ENCODE results near the gene CORO1C.
"Not testable (repeated sequence)": the region's sequence is repeated elsewhere in the genome, so short reads cannot be mapped to it uniquely, and the experiment has no call there.

Gene CORO1C

DNA sequence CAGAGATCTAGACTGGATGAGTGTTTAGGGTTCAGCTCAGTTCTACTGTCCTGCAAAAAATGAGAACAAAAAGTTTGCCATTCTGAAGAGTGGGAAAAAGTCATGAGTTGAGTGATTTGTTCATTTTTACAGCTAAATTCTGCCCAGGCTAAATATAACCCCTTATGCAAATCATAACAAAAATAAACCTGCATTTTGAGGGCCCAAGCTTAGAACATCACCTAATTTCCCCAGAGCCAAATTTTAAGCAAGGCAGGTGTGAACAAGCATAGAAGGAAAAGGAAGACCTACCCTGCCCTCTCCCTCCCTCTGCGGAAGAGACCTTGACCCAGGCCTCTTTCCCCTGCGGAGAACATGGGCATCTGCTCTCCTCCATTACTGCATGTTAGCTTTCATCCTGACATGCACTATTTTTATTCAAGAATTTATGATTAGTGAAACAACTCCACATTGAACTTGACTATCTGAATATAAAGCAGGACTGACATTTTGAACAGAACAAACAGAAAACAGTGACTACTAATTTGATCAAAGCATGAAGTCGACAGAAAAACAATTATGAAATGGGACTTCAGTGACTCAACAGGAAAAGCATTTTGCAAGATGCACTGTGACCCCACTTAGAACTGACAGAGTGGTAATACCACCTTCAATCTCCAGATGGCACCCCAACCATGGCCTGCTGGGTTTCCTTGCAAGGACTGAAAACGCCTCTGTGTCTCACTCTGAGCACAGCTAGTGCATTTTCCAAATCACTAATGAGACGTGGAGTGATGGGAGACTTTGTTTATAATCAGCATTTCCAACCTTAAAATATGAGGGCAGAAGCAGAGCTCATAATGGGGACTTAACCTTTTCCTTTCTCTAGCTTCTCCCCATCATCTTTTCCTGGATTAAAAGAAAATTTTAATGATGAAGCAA is 66.7 kb downstream of the CORO1C start:
- H3K36me3 ChIP-seq (ENCODE audit: control insufficient read depth, insufficient read depth, low read length): no peaks in the 10 kb centered on the region

DNA sequence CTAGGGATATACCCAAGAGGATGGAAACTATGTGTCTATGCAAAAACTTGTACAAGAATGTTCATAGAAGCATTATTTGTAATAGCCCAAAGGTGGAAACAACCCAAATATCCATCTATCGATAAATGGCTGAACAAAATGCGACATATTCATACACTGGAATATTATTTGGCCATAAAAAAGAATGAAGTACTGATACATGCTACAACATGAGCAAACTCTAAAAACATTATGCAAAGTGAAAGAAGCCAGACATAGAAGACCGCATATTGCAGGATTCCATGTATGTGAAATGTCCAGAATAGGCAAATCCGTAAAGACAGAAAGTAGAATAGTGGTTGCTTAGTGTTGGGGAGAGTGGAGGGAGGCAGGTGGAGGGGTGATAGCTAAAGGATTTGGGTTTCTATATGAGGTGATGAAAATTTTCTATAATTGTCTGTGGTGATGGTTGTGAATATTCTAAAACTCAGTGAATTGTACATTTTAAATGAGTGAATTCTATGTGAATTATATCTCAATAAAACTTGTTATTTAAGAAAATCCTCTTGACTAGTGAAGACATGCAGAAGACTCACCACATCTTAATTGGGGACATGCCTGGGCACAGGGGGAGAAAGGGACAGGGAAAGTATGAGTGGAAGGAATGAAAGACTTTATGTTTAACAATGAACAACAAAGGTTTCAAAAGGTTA is 67.8 kb downstream of the CORO1C start:
- no peaks in the 10 kb centered on the region for H3K9me3 ChIP-seq (ENCODE audit: control insufficient read depth, low read length)
- no peak overlapping the region for H3K4me3 ChIP-seq (ENCODE audit: insufficient read depth, low read depth, low read length)
- H3K4me1 ChIP-seq (ENCODE audit: control insufficient read depth, insufficient read depth, low read length): peaks cover 15% of the 10 kb centered on the region
- WGBS, 2 experiments: 92 to 95% methylated on average over 2 to 4 of the region's 4 CpGs
- no peaks in the 10 kb centered on the region for H3K36me3 ChIP-seq (ENCODE audit: control insufficient read depth, insufficient read depth, low read length)
- H3K27ac ChIP-seq (ENCODE audit: insufficient read depth, low read depth, low read length, poor library complexity, severe bottlenecking): no peak overlapping the region
- no peaks in the 10 kb centered on the region for H3K27me3 ChIP-seq (ENCODE audit: control insufficient read depth, insufficient read depth, low read length, poor library complexity, severe bottlenecking)

More for the DNA sequence above, 66.7 kb downstream of the CORO1C start:
- Histone ChIP-seq H3K9me3 (ENCODE audit: control insufficient read depth, low read length) (no peaks in the 10 kb centered on the region), H3K27ac (ENCODE audit: insufficient read depth, low read depth, low read length, poor library complexity, severe bottlenecking) (peak overlapping the region; percentile 27), H3K27me3 (ENCODE audit: control insufficient read depth, insufficient read depth, low read length, poor library complexity, severe bottlenecking) (no peaks in the 10 kb centered on the region), H3K4me1 (ENCODE audit: control insufficient read depth, insufficient read depth, low read length) (peaks cover 15% of the 10 kb centered on the region), H3K4me3 (ENCODE audit: insufficient read depth, low read depth, low read length) (no peak overlapping the region)
- WGBS, 2 experiments: 24 to 30% methylated on average over 5 of the region's 5 CpGs

DNA sequence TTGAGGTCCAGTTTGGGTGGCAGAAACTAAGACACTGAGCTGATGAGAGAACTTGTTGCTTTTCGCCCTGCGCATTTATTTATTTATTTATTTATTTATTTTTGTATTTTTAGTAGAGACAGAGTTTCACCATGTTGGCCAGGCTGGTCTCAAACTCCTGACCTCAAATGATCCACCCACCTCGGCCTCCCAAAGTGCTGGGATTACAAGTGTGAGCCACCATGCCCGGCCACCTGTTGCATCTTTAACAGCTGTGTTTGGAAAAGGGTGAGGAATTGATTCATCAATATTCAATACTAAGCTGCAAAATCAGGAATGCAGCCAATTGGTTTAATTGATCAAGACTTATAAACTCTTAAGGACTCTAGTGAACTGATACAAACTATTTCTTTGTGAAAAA is 73.2 kb downstream of the CORO1C start:
- peaks cover 11% of the 10 kb centered on the region for H3K36me3 ChIP-seq (ENCODE audit: control insufficient read depth, insufficient read depth, low read length)
- not testable (repeated sequence) for H3K27me3 ChIP-seq (ENCODE audit: control insufficient read depth, insufficient read depth, low read length, poor library complexity, severe bottlenecking); H3K4me1 ChIP-seq (ENCODE audit: control insufficient read depth, insufficient read depth, low read length); H3K4me3 ChIP-seq (ENCODE audit: insufficient read depth, low read depth, low read length); H3K27ac ChIP-seq (ENCODE audit: insufficient read depth, low read depth, low read length, poor library complexity, severe bottlenecking); H3K9me3 ChIP-seq (ENCODE audit: control insufficient read depth, low read length)
- 92 to 100% methylated on average over 1 to 3 of the region's 4 CpGs for WGBS, 2 experiments

DNA sequence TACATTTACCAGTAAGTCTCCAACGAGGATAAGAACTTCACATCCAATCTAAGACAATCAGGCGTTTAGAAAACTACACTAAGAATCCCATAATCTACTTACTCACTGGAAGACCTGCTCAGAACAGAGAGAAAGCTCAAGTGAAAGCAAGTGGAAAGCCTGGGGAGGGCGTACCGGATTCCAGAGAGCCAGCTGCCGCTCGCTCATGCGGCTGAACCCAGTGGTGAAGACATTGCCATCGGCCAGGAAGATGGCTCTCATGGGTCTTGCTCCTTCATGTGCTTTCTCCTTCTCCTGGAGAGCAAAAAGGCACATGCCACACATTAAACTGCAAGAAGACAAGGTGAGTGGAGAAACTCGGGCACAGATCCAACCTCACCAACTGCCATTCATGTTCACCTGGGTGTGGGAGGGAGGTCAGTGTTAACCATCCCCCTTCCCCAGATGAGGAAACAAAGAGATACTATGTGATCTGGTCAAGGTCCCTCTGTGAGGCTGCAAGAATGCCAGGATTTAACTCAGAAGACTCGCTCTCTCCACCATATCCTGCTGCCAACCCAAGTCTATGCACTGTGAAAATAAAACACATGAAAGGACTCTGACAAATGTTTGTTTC is 74.1 kb downstream of the CORO1C start:
- WGBS, 2 experiments: 90 to 92% methylated on average over 10 of the region's 10 CpGs
- Histone ChIP-seq H3K27me3 (ENCODE audit: control insufficient read depth, insufficient read depth, low read length, poor library complexity, severe bottlenecking) (no peaks in the 10 kb centered on the region), H3K9me3 (ENCODE audit: control insufficient read depth, low read length) (no peaks in the 10 kb centered on the region), H3K36me3 (ENCODE audit: control insufficient read depth, insufficient read depth, low read length) (peaks cover 15% of the 10 kb centered on the region), H3K4me3 (ENCODE audit: insufficient read depth, low read depth, low read length) (no peak overlapping the region), H3K4me1 (ENCODE audit: control insufficient read depth, insufficient read depth, low read length) (no peaks in the 10 kb centered on the region), H3K27ac (ENCODE audit: insufficient read depth, low read depth, low read length, poor library complexity, severe bottlenecking) (peak overlapping the region; percentile 48)

DNA sequence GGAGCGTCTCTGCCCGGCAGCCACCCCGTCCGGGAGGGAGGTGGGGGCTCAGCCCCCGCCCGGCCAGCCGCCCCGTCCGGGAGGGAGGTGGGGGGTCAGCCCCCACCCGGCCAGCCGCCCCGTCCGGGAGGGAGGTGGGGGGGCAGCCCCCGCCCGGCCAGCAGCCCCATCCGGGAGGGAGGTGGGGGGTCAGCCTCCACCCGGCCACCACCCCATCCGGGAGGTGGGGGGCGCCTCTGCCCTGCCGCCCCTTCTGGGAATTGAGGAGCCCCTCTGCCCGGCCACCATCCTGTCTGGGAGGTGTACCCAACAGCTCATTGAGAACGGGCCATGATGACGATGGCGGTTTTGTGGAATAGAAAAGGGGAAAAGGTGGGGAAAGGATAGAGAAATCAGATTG is 75.1 kb downstream of the CORO1C start:
- not testable (repeated sequence) for H3K27ac ChIP-seq (ENCODE audit: insufficient read depth, low read depth, low read length, poor library complexity, severe bottlenecking); H3K27me3 ChIP-seq (ENCODE audit: control insufficient read depth, insufficient read depth, low read length, poor library complexity, severe bottlenecking); H3K4me3 ChIP-seq (ENCODE audit: insufficient read depth, low read depth, low read length); H3K9me3 ChIP-seq (ENCODE audit: control insufficient read depth, low read length); H3K4me1 ChIP-seq (ENCODE audit: control insufficient read depth, insufficient read depth, low read length)
- H3K36me3 ChIP-seq (ENCODE audit: control insufficient read depth, insufficient read depth, low read length): peaks cover 25% of the 10 kb centered on the region
- 93 to 97% methylated on average over 23 to 24 of the region's 24 CpGs for WGBS, 2 experiments

DNA sequence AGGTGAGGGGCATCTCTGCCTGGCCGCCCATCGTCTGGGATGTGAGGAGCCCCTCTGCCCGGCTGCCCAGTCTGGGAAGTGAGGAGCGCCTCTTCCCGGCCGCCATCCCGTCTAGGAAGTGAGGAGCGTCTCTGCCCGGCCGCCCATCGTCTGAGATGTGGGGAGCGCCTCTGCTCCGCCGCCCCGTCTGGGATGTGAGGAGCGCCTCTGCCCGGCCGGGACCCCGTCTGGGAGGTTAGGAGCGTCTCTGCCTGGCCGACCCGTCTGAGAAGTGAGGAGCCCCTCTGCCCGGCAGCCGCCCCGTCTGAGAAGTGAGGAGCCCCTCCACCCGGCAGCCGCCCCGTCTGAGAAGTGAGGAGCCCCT is 75.5 kb downstream of the CORO1C start:
- peaks cover 30% of the 10 kb centered on the region for H3K36me3 ChIP-seq (ENCODE audit: control insufficient read depth, insufficient read depth, low read length)

DNA sequence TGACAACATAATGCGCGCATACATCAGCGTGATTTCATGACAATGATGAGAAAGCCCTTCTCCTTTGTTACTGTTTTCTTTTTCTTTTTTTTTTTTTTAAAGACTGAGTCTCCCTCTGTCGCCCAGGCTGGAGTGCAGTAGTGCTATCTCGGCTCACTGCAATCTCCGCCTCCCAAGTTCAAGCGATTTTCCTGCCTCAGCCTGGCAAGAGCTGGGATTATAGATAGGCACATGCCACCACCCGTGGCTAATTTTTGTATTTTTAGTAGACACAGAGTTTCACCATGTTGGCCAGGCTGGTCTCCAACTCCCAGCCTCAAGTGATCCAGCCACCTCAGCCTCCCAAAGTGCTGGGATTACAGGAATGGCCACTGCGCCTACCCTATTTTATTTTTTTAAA is 76.7 kb downstream of the CORO1C start:
- H3K36me3 ChIP-seq (ENCODE audit: control insufficient read depth, insufficient read depth, low read length): peaks cover 31% of the 10 kb centered on the region
- H3K9me3 ChIP-seq (ENCODE audit: control insufficient read depth, low read length); H3K27ac ChIP-seq (ENCODE audit: insufficient read depth, low read depth, low read length, poor library complexity, severe bottlenecking); H3K4me1 ChIP-seq (ENCODE audit: control insufficient read depth, insufficient read depth, low read length); H3K27me3 ChIP-seq (ENCODE audit: control insufficient read depth, insufficient read depth, low read length, poor library complexity, severe bottlenecking); H3K4me3 ChIP-seq (ENCODE audit: insufficient read depth, low read depth, low read length): not testable (repeated sequence)
- 91 to 95% methylated on average over 8 to 9 of the region's 9 CpGs for WGBS, 2 experiments

More for the DNA sequence above, 75.5 kb downstream of the CORO1C start:
- not testable (repeated sequence) for H3K4me1 ChIP-seq (ENCODE audit: control insufficient read depth, insufficient read depth, low read length); H3K9me3 ChIP-seq (ENCODE audit: control insufficient read depth, low read length); H3K27ac ChIP-seq (ENCODE audit: insufficient read depth, low read depth, low read length, poor library complexity, severe bottlenecking); H3K4me3 ChIP-seq (ENCODE audit: insufficient read depth, low read depth, low read length); H3K27me3 ChIP-seq (ENCODE audit: control insufficient read depth, insufficient read depth, low read length, poor library complexity, severe bottlenecking)
- WGBS, 2 experiments: 94 to 95% methylated on average over 20 to 28 of the region's 28 CpGs

DNA sequence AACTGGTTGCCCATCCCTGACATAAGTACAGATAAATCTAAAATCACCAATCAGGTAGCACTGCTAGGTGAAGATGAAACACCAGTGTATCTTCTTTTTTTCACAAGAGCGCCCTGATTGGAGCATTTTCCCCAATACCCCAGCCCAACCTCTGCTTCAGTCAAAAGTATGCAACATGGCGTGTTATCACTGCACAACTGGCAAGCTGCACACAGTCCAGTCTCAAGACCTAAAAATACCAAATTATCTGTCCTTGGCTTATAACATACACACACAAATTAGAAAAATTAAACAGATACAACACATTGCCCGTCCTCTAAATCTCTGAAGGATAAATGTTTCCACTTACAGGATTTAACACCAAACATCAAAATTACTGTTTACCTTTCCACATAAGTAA is 77.4 kb downstream of the CORO1C start:
- WGBS, 2 experiments: 95 to 96% methylated on average over 3 of the region's 3 CpGs
- Histone ChIP-seq H3K36me3 (ENCODE audit: control insufficient read depth, insufficient read depth, low read length) (peaks cover 33% of the 10 kb centered on the region), H3K4me3 (ENCODE audit: insufficient read depth, low read depth, low read length) (no peak overlapping the region), H3K4me1 (ENCODE audit: control insufficient read depth, insufficient read depth, low read length) (no peaks in the 10 kb centered on the region), H3K9me3 (ENCODE audit: control insufficient read depth, low read length) (no peaks in the 10 kb centered on the region), H3K27me3 (ENCODE audit: control insufficient read depth, insufficient read depth, low read length, poor library complexity, severe bottlenecking) (no peaks in the 10 kb centered on the region), H3K27ac (ENCODE audit: insufficient read depth, low read depth, low read length, poor library complexity, severe bottlenecking) (no peak overlapping the region)

DNA sequence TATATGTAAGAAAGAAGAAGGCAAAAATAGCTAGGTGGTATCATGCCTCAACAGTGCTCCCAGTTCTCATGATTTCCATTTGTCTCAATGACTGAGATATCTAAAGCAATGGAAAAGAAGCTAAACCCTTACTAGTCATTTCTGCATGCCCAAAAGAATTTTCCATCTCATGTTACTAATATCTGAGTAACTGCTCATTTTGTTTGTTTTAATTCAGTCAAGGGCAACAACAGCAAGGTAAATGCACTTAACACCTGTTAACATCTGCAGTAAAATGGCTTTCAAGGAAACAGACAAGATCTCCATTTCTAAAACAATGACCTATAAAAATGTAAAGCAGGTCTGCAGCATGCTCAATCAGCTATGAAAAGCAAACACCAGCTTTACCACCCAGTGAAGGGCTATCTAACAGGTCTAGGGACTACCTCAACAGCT is 78.2 kb downstream of the CORO1C start:
- H3K9me3 ChIP-seq (ENCODE audit: control insufficient read depth, low read length): no peaks in the 10 kb centered on the region
- peaks cover 41% of the 10 kb centered on the region for H3K36me3 ChIP-seq (ENCODE audit: control insufficient read depth, insufficient read depth, low read length)
- H3K4me1 ChIP-seq (ENCODE audit: control insufficient read depth, insufficient read depth, low read length): no peaks in the 10 kb centered on the region
- no peaks in the 10 kb centered on the region for H3K27me3 ChIP-seq (ENCODE audit: control insufficient read depth, insufficient read depth, low read length, poor library complexity, severe bottlenecking)
- no peak overlapping the region for H3K4me3 ChIP-seq (ENCODE audit: insufficient read depth, low read depth, low read length)
- no peak overlapping the region for H3K27ac ChIP-seq (ENCODE audit: insufficient read depth, low read depth, low read length, poor library complexity, severe bottlenecking)

DNA sequence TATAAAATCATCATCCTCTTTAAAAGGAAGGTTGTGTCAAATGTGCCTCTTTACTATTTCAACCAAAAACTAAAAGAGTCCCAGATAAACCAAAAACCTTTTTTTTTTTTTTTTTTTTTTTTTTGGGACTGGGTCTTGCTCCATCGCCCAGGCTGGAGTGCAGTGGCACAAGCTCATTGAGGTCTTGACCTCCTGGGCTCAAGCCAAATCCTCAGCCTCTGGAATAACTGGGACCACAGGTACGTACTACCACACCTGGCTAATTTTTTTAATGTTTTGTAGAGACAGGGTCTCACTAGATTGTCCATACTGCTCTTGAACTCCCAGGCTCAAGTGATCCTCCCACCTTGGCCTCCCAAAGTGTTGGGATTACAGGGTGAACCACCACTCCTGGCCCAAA is 81.2 kb downstream of the CORO1C start:
- H3K9me3 ChIP-seq (ENCODE audit: control insufficient read depth, low read length): no peaks in the 10 kb centered on the region
- H3K4me3 ChIP-seq (ENCODE audit: insufficient read depth, low read depth, low read length): no peak overlapping the region
- WGBS, 2 experiments: 87 to 94% methylated on average over 2 of the region's 2 CpGs
- no peaks in the 10 kb centered on the region for H3K4me1 ChIP-seq (ENCODE audit: control insufficient read depth, insufficient read depth, low read length)
- H3K36me3 ChIP-seq (ENCODE audit: control insufficient read depth, insufficient read depth, low read length): peaks cover 49% of the 10 kb centered on the region
- H3K27me3 ChIP-seq (ENCODE audit: control insufficient read depth, insufficient read depth, low read length, poor library complexity, severe bottlenecking): no peaks in the 10 kb centered on the region
- H3K27ac ChIP-seq (ENCODE audit: insufficient read depth, low read depth, low read length, poor library complexity, severe bottlenecking): no peak overlapping the region

Data from ectodermal cell (in vitro differentiated cells).